Limb (tissue), 2 donors: ENCODE measurements around the gene ABCA7.

ENCODE experiments used
- DNase-seq, 2 donors: peaks; one replicate each; pipeline ENCODE4 v3.0.0-alpha.2; 2016; ENCODE audit errors: extremely low spot score in 2 of 2

The ABCA7 gene

DNA sequence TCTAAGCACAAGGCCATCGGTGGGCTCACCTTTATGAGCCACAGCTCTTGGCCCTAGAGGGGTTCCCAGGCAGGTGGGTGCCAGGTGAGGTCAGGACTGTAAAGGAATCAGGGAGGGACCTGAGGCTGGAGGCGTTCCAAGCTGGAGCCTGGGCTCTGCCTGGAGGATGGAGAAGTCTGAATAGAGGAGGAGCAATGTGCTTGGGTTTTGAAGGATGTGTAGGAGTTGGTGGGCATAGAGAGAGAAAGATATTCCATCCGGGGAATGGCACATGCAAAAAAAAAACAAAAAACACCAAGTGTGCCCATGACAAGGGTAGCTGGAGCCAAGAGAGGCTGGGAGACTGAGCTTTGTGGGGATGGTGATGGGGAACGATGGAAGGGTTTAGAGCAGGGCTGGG is 37.3 kb upstream of the ABCA7 start:
- no peak for DNase-seq

DNA sequence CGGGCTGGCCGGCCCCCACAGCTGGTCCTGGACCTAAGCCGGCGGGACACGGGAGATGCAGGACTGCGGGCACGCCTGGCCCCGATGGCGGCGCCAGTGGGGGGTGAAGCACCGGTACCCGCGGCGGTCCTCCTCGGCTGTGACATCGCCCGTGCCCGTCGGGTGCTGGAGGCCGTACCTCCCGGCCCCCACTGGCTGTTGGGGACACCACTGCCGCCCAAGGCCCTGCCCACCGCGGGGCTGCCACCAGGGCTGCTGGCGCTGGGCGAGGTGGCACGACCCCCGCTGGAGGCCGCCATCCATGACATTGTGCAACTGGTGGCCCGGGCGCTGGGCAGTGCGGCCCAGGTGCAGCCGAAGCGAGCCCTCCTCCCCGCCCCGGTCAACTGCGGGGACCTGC is 36.6 kb upstream of the ABCA7 start:
- no peak for DNase-seq

DNA sequence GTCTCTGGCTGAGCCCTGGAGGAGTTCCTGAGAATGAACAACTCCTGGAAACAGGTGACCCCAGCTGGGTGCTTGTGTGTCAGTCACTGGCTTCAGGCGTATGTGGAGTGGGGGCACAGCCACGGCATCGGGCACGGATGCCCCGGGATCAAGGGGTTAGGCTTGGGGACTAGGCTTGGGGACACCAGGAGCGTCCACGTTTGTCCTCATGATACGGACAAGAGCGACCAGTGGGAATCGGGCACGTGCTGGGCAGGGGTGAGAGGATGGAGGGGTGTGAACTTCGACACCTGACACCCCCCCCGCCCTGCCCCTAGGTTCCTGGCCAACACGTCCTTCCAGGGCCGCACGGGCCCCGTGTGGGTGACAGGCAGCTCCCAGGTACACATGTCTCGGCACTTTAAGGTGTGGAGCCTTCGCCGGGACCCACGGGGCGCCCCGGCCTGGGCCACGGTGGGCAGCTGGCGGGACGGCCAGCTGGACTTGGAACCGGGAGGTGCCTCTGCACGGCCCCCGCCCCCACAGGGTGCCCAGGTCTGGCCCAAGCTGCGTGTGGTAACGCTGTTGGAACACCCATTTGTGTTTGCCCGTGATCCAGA is 35.6 kb upstream of the ABCA7 start:
- DNase-seq, result no peak

GRCh38 chr19:1004803-1005664 is 34.9 kb upstream of the ABCA7 start:
- DNase-seq, result no peak

DNA sequence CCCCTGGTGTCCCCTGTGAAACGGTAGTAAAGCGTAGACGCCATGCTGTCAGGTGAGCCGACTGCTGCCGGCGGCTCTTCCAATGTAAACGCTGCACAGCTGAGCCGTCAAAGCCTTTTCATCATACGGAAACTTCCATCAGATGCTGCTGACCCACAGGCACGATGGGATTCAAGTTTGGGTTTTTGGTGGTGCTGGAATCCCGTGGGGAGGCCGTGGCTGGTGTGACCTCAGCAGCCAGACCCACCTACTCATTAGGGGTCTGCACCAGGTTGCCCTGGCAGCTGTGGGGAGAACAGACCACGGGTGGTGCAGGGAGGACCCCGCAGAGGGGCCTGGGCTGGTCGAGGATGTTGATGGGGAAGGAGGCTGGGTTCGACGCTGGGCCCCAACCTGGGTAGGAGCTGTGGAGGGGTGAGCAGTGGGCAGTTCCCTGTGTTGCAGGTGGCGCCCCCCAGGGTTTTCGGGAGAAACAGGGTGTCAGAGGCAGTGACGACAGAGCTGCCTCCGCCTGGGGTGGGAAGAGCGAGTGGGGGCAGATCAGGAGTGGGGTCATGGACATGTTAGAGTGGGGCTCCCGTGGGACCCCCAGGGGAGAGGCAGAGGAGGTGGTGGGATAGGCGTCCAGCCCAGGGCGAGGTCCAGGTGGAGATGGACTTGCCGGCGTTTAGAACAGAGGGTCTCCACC is 33.1 kb upstream of the ABCA7 start:
- DNase-seq, result no peak

DNA sequence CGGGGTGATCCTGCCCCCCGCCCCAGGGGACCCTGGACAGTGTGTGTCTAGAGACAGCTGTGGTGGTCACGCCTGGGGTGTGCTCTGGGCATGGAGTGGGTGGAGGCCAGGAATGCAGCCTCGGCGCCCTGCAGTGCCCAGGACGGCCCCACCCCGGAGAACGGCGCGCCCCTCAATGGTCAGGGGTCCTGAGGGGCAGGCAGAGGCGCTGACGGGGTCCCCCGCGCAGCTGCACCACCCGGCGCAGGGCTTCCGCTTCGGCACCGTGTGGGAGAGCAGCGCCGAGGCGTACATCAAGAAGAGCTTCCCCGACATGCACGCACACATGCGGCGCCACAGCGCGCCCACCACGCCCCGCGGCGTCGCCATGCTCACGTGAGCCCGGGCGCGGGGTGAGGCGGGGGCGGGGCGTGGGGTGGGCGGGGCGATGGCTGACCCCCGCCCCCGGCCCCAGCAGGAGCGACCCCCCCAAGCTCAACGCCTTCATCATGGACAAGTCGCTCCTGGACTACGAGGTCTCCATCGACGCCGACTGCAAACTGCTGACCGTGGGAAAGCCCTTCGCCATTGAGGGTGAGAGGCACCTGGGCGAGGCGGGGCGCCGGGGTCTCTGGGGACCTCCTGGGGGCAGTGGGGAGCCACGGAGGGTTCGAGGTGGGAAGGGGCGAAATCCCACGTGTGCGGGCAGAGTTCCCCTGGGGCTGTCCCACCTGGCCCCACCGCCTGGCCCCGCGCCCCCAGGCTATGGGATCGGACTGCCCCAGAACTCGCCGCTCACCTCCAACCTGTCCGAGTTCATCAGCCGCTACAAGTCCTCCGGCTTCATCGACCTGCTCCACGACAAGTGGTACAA is 32.3 kb upstream of the ABCA7 start:
- DNase-seq, result no peak

DNA sequence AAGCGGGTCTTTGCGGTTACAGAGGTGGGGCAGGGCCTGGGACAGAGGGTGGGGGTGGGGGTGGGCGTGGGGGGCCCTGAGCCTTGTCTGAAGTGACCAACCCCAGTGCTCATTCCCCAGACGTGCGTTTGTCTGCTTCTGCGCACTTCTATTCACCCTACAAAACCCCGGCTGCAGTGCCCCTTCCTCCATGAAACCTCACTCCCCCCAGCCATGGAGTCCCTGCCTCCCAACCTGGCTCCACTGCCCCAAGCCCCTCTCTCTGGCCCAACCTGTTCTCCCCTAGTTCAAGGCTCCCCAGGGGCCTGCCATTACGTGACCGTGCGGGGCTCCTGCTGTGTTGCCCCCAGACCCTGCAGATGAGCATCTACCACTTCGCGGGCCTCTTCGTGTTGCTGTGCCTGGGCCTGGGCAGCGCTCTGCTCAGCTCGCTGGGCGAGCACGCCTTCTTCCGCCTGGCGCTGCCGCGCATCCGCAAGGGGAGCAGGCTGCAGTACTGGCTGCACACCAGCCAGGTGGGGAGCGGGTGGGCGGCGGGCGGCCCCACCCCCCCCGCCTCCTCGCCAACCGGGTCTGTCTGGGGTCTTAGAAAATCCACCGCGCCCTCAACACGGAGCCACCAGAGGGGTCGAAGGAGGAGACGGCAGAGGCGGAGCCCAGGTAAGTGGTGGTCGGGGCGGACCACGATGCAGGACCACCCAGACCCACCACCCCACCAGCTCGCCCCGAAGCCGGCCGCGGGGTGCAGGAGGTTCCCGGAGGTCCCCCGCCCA is 31.5 kb upstream of the ABCA7 start:
- no peak for DNase-seq

DNA sequence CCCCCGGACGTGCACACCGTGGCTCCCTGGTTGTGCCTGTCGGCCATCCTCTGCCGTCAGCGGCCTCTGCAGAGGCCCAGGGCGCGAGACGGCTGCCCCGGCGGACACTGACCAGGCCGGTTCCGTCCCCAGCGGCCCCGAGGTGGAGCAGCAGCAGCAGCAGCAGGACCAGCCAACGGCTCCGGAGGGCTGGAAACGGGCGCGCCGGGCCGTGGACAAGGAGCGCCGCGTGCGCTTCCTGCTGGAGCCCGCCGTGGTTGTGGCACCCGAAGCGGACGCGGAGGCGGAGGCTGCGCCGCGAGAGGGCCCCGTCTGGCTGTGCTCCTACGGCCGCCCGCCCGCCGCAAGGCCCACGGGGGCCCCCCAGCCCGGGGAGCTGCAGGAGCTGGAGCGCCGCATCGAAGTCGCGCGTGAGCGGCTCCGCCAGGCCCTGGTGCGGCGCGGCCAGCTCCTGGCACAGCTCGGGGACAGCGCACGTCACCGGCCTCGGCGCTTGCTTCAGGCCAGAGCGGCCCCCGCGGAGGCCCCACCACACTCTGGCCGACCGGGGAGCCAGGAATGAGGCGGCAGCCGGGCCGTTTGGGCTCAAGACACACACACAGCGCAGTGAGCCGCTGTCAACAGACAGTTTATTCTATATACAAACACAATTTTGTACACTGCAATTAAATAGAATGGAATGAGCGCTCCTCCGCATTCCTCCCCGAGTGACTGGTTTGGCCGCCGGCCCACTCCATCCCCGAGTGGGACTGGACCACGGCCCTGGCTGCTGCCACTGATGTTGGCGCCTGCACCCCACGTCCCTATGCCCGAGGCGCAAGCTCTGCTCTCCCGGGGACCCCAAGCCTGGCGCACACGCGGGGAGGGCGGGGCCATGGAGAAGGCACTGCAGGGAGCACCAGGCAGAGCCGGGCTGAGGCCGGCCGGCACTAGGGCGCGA is 30.6 kb upstream of the ABCA7 start:
- DNase-seq, result no peak

GRCh38 chr19:1009981-1010538 is 29.8 kb upstream of the ABCA7 start:
- no peak for DNase-seq

- no peak for DNase-seq
Observed at GRCh38 chr19:1010586-1011510, 29.1 kb upstream of the ABCA7 start.

DNA sequence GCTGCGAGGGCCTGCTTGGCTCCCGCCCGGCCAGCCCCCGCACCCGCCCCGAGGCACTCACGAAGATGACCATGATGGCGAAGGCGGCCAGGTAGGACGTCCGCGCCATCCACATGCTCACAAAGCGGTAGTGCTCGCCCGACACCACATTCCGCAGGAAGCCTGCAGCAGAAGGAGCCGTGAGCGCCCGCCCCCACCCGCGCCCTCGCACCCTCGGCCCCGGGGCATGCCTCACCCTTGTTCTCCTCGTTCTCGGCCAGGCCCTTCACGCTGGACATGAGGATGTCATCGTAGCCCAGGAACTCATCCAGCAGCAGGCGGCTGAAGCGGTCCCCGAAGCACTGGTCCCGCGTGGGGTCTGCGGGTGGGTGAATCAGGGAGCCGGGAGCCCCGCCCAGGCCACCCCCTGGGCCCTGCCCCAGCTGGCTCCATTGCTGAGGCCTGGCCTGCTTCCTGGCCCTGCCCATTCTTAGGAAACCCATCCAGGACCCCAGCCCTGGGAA is 28.0 kb upstream of the ABCA7 start:
- DNase-seq, result no peak

- no peak for DNase-seq
Observed at GRCh38 chr19:1012334-1012733, 27.6 kb upstream of the ABCA7 start.

DNA sequence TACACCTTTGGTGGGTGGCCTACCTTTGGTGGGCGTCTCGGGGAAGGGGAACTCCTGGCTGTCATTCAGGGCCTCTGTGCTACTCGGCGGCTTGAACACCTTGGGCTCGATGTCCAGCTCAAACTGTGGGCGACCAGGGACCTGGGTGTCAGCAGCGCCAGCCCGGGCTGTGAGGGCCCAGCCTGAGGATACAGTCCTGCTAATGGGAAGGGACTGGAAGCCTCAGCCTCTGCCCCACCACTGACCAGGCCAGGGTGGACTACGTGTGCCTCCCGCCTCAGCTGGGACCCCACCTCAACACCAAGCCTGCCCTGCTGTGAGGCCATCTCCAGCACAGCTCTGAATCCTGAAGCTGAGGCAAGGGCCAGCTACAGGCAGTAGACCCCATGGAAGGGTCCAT is 26.7 kb upstream of the ABCA7 start:
- no peak for DNase-seq

GRCh38 chr19:1014161-1015060 is 25.5 kb upstream of the ABCA7 start:
- DNase-seq, result no peak

DNA sequence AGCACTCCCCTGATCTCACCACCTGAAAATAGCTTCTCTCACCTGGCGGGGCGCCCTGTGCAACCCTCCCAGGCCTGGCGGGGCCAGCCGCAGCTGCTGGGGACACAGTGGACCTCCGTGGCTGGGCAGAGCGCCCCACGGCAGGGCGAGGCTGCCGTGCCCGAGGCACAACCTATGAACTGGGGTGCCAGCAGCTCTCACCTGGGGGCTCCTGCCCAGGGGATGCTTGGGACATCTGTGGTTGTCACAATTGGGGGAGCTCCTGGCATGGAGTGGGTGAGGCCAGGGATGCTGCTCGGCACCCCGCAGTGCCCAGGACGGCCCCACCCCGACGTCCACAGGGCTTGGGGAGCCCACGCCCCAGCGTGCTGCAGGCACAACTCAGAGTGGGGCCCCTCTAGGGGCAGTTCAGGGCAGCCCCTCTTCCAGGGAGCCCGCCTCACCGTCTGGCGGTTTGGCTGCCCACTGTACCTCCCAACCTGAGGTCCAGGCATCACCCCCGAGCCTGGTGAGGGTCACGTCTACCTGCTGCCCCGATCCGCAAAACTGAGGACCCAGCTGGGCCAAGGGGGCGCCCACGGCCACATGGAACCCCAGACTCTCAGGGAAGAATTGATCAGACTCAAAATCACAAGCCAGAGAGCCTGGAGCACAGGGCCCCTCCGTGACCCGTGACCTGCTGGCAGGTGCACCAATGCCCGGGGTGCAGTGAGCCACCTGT is 24.7 kb upstream of the ABCA7 start:
- no peak for DNase-seq
